Activated naive CD8-positive, alpha-beta T cell treated with anti-CD3 and anti-CD28 coated beads, Interleukin-2, amount 50 U/mL, for 16 hours (primary cell): Measurements from ENCODE around the gene WNT3.
"Not testable (repeated sequence)": the region's sequence is repeated elsewhere in the genome, so short reads cannot be mapped to it uniquely, and the experiment has no call there.

Experiments
- DNase-seq: peaks from one replicate; pipeline ENCODE4 v3.0.0-alpha.2; 2020; ENCODE audit warnings: low read depth, low spot score

The WNT3 gene

GRCh38 chr17:46813920-46814319 lies 4.6 kb downstream of the WNT3 start:
- no peak for DNase-seq

DNA sequence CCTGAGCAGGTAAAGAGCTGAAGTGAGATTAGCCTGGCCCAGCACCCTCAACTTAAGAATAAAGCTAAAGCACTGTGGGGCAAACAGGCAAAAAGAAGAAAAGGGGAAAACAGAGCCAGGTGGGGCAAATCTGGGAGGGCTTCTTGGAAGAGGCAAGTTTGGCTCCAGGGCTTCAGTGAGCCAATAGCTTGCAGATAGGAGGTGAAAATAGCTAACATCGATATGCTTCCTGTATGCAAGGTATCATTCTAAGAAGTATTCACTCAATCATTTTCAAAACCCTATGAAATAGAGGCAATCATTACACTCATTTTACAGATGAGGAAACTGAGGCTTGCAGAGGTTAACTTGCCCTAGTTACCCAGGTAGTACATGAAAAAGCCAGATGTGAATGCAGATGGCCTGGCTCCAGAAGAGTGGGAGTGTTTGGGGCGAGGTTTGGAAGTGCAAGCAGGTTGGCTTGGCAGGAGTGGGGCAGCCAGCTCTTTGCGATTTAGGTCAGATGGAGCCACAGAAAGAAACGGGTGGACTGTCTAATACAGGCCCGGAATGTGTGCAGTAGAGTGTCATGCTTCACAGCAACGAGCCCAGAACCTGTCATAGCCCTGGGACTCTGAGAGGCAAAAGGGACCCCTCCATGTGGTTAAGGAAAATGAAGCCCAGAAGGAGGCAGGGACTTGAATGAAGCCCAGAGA lies 5.7 kb downstream of the WNT3 start:
- no peak for DNase-seq

GRCh38 chr17:46811978-46812583 lies 6.4 kb downstream of the WNT3 start:
- no peak for DNase-seq

DNA sequence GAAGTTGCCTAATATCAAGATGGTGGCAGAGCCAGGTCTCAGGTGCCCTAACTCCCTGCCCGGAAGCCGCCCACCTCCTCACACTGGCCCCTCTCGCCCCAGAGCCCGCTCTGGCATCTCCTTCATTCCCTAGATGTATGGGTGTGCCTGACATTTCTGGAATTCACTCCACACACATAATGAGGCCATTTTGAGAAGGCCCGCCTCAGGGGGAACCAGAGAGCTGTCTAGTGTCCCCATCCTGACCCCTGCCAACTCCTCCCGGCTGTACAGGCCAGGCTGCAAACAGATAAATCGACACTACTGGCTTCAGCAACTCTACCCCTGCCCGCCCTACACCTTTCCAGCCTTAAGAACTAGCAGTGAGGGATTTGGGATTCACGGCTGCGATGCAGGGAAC lies 7.7 kb downstream of the WNT3 start:
- no peak for DNase-seq

GRCh38 chr17:46809110-46809571 lies 9.4 kb downstream of the WNT3 start:
- DNase-seq = no peak

DNA sequence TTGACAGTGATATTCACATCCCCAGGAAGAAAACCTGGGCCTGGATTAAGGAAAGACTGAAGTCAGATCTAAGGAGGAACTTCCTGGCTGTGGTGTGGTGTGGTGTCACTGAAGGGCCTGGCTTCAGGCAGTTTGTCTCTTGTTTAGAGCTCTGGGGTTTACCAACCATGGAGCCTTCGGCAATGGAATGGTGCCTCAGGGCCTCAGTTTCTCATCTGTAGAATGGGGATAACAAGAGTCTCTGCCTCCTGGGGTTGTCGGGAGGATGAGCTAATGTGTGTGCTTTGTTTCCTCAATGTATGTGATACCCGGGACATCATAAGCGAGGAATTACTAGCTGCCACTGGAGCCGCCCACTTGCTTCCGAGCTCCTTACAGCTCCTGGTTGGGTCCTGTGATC lies 12.7 kb downstream of the WNT3 start:
- DNase-seq = no peak

- DNase-seq = no peak
Measured at GRCh38 chr17:46803544-46803943, 14.9 kb downstream of the WNT3 start.

DNA sequence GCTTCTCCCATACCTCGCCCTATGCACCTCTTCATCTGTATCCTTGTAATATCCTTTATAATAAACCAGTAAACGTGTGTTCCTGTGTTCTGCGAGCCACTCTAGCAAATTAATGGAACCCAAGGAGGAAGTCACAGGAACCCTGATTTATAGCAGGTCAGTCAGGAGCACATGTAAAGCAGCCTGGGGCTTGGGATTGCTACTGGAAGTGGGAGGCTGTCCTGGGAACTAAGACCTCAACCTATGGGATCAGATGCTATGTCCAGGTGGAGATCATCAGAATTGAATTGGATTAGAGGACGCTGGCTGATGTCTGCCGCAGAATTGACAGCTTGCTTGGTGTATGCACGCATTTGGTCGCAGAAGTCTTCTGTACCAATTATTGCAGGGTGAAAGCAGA lies 15.7 kb downstream of the WNT3 start:
- no peak for DNase-seq

GRCh38 chr17:46800573-46800972 lies 17.9 kb downstream of the WNT3 start:
- no peak for DNase-seq

GRCh38 chr17:46796956-46797530 lies 21.4 kb downstream of the WNT3 start:
- DNase-seq = no peak

- DNase-seq = no peak
Measured at GRCh38 chr17:46796524-46796923, 22.0 kb downstream of the WNT3 start.

GRCh38 chr17:46796084-46796483 lies 22.4 kb downstream of the WNT3 start:
- DNase-seq = no peak

- DNase-seq = no peak
Measured at GRCh38 chr17:46795379-46795952, 23.0 kb downstream of the WNT3 start.

DNA sequence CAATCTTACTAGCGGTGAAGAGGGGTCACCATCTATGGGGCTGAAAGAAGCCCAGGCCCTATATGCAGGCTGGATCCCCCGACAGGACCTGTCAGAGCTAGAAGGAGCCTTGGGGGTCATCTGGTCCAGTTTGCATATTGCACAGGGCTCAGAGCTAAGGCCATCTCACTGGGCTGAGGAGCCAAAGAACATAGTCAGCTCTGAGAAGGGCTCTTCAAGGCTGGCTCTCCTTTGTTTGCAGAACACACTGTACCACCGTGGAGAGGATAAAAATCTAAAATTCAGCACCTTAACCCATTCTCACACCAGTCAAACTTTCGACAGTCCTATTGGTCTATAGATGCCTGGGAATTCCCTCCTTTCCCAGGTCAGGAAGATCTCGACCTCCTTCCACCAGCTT lies 24.2 kb downstream of the WNT3 start:
- DNase-seq = no peak

GRCh38 chr17:46793541-46793940 lies 25.0 kb downstream of the WNT3 start:
- no peak for DNase-seq

DNA sequence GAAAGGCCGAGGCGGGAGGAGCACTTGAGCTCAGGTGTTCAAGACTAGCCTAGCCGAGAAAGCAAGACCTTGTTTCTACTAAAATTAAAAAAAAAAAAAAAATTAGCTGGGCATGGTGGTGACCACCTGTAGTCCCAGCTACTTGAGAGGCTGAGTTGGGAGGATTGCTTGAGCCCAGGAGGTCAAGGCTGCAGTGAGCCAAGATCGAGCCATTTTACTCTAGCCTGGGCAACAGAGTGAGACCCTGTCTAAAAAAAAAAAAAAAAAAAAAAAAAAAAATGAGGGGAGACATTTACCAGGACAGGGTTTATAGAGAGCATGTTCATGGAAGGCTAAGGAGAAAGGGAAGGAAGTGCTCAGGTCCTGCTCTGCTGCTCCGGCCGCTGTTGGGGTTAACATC lies 25.5 kb downstream of the WNT3 start:
- not testable (repeated sequence) for DNase-seq

DNA sequence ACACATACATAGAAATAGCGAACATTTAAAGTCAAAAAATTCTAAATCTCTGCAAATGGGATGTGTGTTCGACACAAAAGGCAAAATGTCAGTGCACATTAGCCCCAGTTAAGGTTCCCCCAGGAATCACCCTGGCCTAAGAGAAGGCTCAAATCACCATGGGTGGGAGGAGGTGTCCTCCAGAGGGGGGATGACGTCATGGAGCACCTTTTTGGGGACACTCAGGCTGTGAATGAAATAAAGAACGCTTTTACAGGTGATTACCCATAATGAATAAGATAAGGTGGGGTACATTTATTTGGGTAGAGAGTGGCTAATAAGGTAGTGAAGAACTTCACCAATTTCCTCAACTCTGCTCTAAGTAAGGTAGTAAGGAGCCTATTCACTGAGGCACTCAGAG lies 26.4 kb downstream of the WNT3 start:
- DNase-seq = no peak

DNA sequence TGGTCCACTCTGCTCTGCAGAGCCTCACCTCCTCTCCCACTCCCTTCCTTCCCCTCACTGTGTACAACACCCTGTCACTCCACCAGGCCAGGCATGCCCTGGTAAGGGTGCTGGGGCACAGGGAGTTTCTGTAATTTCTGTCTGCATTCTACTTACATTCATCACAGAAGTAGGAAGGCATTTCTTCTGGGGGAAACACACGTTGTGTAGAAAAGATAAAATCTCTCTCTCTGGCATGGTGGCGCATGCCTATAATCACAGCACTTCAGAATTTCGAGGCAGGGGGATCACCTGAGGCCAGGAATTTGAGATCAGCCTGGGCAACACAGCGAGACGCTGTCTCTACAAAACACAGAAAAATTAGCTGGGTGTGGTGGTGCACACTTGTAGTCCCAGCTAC lies 27.0 kb downstream of the WNT3 start:
- no peak for DNase-seq

- no peak for DNase-seq
Measured at GRCh38 chr17:46790216-46790615, 28.3 kb downstream of the WNT3 start.

DNA sequence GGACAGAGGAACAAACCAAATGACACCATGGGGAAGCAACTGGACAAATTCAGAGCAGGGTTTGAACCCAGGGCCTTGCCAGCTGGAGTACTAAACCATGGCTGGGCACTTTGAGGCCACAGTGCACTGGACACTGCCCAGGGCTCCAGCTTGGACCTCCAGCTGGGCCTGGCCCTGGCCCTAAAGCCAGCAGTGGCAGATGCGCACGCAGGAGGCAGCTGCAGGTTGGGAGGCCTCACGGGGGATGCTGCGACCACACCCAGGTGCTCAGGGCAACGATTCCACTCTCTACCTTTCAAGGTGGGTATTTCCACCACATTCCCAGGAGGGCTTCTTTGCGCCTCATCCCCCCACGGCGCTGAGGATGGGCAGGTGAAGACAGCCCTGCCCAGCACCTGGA lies 28.9 kb downstream of the WNT3 start:
- no peak for DNase-seq

- no peak for DNase-seq
Measured at GRCh38 chr17:46788796-46789195, 29.7 kb downstream of the WNT3 start.

GRCh38 chr17:46788300-46788699 lies 30.2 kb downstream of the WNT3 start:
- DNase-seq = no peak

GRCh38 chr17:46787478-46787877 lies 31.0 kb downstream of the WNT3 start:
- DNase-seq = no peak
